PC-3 (cell line): ENCODE data around the gene ROR1. TPM values are rescaled to one million over a fixed set of nuclear protein-coding genes. Genes with fewer than 3 reads are reported as not detected.

ENCODE experiments used
- ATAC-seq: fragments of 200-7000 bp; cut with Tn5 transposase; 2 replicates; pipeline ENCODE4 v1.9.1; 2020; ENCODE audit warnings: mild to moderate bottlenecking, moderate library complexity
- BruUV-seq: library from RNA; stranded (reverse); fragments of 400-500 nt; replicated peaks from 2 replicates; lab custom pipeline; 2021; lab: Mats Ljungman, UMichigan
- CTCF ChIA-PET: fragments of 300-600 bp; sonication (Branson Sonifier 250); formaldehyde crosslinking; loops from one replicate; lab custom pipeline; 2022; ENCODE audit warnings: antibody characterized with exemption; lab: Charles Lee
- POLR2A ChIA-PET: fragments of 300-600 bp; sonication (Branson Sonifier 250); formaldehyde crosslinking; loops from one replicate; lab custom pipeline; 2022; ENCODE audit warnings: antibody characterized with exemption; ENCODE audit not compliant: unreplicated experiment; lab: Charles Lee
- DNase-seq: peaks from one replicate; pipeline ENCODE4 v3.0.0-alpha.2; 2015
- H2AFZ ChIP-seq: fragments of 300-600 bp; sonication (generic); 2 replicates; pipeline ENCODE4 v1.6.0; 2016; ENCODE audit warnings: antibody characterized with exemption, low read length
- H3F3A ChIP-seq: fragments of 300-600 bp; sonication (generic); one replicate; pipeline ENCODE4 v1.6.0; 2017; ENCODE audit warnings: antibody characterized with exemption, low read length, control low read depth, mild to moderate bottlenecking; ENCODE audit not compliant: unreplicated experiment
- H3K27ac ChIP-seq: fragments of 300-600 bp; sonication (generic); 2 replicates; pipeline ENCODE4 v1.5.1; 2016; ENCODE audit warnings: mild to moderate bottlenecking, low read length
- H3K27me3 ChIP-seq: fragments of 300-600 bp; sonication (generic); 2 replicates; pipeline ENCODE4 v1.6.1; 2016; ENCODE audit warnings: low read length, mixed read lengths
- H3K36me3 ChIP-seq: fragments of 300-600 bp; sonication (generic); 2 replicates; pipeline ENCODE4 v1.6.1; 2016; ENCODE audit warnings: low read depth, mixed run types, low read length, mixed read lengths
- H3K4me1 ChIP-seq: fragments of 300-600 bp; sonication (generic); 2 replicates; pipeline ENCODE4 v1.5.1; 2016; ENCODE audit warnings: low read length; ENCODE audit not compliant: insufficient read depth
- H3K4me2 ChIP-seq: fragments of 300-600 bp; sonication (generic); 2 replicates; pipeline ENCODE4 v1.6.0; 2016; ENCODE audit warnings: low read length
- H3K4me3 ChIP-seq: fragments of 300-600 bp; sonication (generic); 2 replicates; pipeline ENCODE4 v1.5.1; 2016; ENCODE audit warnings: mild to moderate bottlenecking, low read length, mixed read lengths
- H3K79me2 ChIP-seq: fragments of 300-600 bp; sonication (generic); 2 replicates; pipeline ENCODE4 v1.6.1; 2017; ENCODE audit warnings: low read length, mixed read lengths
- H3K9ac ChIP-seq: fragments of 300-600 bp; sonication (generic); 2 replicates; pipeline ENCODE4 v1.6.0; 2016; ENCODE audit warnings: mild to moderate bottlenecking, low read length
- H3K9me2 ChIP-seq: fragments of 300-600 bp; sonication (generic); replicated peaks from 2 replicates; pipeline ENCODE4 v1.6.1; 2016; ENCODE audit warnings: mixed run types, low read length, mixed read lengths
- H3K9me3 ChIP-seq: fragments of 300-600 bp; sonication (generic); 2 replicates; pipeline ENCODE4 v1.6.1; 2016; ENCODE audit warnings: low read length, mixed read lengths
- H4K20me1 ChIP-seq: fragments of 300-600 bp; sonication (generic); 2 replicates; pipeline ENCODE4 v1.6.1; 2016; ENCODE audit warnings: low read length, mixed read lengths
- EZH2 ChIP-seq: fragments of 300-600 bp; sonication (generic); IDR thresholded peaks from one replicate; pipeline ENCODE4 v1.6.1; 2017; ENCODE audit warnings: antibody characterized with exemption, mild to moderate bottlenecking, low read length; ENCODE audit not compliant: unreplicated experiment
- EZH2phosphoT487 ChIP-seq: fragments of 300-600 bp; sonication (generic); IDR thresholded peaks from 2 replicates; pipeline ENCODE4 v1.6.1; 2018; ENCODE audit warnings: mild to moderate bottlenecking, antibody characterized with exemption, low read length, borderline replicate concordance
- intact Hi-C: fragments of 100-400 bp; cut with micrococcal nuclease; formaldehyde crosslinking; loops from 2 replicates; pipeline ENCODE4 v1.9.0; 2023
- total RNA-seq: library from RNA; depleted of rRNA; stranded (reverse); fragments of >200 nt; gene quantifications from 2 replicates; pipeline ENCODE4 v1.2.3, GENCODE V29; 2014
- TF ChIP-seq, protein P1 (sequence below): fragments of 300-600 bp; sonication (generic); conservative IDR thresholded peaks from 2 replicates; pipeline ENCODE4 v1.5.1; 2017; ENCODE audit warnings: antibody characterized with exemption, low read depth, mild to moderate bottlenecking, low read length

Gene ROR1
- total RNA-seq, 1 experiment from 2014 or later = 16.5 TPM

DNA sequence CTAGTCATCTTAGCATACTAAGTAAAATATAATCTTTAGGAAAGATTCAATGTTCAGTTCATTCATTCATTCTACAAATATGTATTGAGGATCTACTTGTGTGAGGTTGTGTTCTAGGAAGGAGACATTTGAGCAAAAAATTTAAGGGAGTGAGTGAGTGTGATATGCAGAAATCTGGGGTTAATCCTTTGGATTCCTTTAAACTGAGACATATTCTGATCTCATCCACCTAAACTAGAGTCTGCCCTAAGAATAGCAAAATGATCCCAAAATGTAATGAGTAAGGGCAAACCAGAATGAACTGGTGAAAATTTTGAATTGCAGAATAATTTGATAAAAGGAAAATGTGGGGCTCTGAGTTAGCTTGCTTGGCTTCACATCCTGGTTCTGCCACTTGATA lies 438.2 kb downstream of the ROR1 start:
- Histone ChIP-seq H3F3A (no peaks in the 10 kb centered on the region), H3K4me1 (no peaks in the 10 kb centered on the region), H3K36me3 (no peaks in the 10 kb centered on the region), H3K27ac (no peak overlapping the region), H4K20me1 (no peaks in the 10 kb centered on the region), H2AFZ (no peak overlapping the region), H3K9me3 (no peaks in the 10 kb centered on the region), H3K9ac (no peak overlapping the region), H3K4me3 (no peak overlapping the region), H3K27me3 (no peaks in the 10 kb centered on the region), H3K79me2 (no peaks in the 10 kb centered on the region), H3K4me2 (no peak overlapping the region), H3K9me2 (no peaks in the 10 kb centered on the region)
- BruUV-seq = no TSS peak
- CTCF ChIA-PET = no interaction called here
- DNase-seq (peak; percentile 11), ATAC-seq (no peak)
- TF ChIP-seq, protein P1, sequence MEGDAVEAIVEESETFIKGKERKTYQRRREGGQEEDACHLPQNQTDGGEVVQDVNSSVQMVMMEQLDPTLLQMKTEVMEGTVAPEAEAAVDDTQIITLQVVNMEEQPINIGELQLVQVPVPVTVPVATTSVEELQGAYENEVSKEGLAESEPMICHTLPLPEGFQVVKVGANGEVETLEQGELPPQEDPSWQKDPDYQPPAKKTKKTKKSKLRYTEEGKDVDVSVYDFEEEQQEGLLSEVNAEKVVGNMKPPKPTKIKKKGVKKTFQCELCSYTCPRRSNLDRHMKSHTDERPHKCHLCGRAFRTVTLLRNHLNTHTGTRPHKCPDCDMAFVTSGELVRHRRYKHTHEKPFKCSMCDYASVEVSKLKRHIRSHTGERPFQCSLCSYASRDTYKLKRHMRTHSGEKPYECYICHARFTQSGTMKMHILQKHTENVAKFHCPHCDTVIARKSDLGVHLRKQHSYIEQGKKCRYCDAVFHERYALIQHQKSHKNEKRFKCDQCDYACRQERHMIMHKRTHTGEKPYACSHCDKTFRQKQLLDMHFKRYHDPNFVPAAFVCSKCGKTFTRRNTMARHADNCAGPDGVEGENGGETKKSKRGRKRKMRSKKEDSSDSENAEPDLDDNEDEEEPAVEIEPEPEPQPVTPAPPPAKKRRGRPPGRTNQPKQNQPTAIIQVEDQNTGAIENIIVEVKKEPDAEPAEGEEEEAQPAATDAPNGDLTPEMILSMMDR = no peak
- no peak for TF ChIP-seq EZH2
- POLR2A ChIA-PET = no interaction called here
- intact Hi-C loops = no loop called here

DNA sequence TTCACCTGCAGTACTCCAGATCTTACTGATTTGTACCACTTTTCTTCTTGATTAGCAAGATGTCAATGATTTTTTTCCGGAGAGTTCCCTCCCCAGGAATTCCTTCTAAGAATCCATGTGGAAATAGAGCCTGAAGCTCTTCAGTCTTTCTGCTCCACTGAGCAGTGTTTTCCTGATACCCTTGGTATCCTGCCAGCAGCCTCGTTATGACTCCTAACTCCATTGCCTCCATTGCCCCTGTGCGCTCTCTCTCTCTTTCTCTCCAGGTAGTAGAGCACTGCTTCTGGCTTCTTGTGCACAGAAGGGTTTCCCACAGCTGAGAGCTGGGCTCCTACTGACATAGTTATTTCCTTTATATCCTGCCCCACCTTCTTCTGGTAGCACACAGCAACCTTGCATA lies 441.8 kb downstream of the ROR1 start:
- Histone ChIP-seq H3K79me2 (no peaks in the 10 kb centered on the region), H3K36me3 (no peaks in the 10 kb centered on the region), H3K4me2 (no peak overlapping the region), H3K4me3 (no peak overlapping the region), H3K27ac (no peak overlapping the region), H4K20me1 (no peaks in the 10 kb centered on the region), H2AFZ (no peak overlapping the region), H3K9me2 (no peaks in the 10 kb centered on the region), H3K27me3 (no peaks in the 10 kb centered on the region), H3F3A (no peaks in the 10 kb centered on the region), H3K9me3 (no peaks in the 10 kb centered on the region), H3K9ac (no peak overlapping the region), H3K4me1 (no peaks in the 10 kb centered on the region)
- ChIA-PET CTCF (no interaction called here), POLR2A (no interaction called here)
- intact Hi-C loops = no loop called here
- ATAC-seq = no peak
- DNase-seq = no peak
- no TSS peak for BruUV-seq
- TF ChIP-seq, protein P1 = no peak
- TF ChIP-seq EZH2 = no peak
- no peak for TF ChIP-seq EZH2phosphoT487

DNA sequence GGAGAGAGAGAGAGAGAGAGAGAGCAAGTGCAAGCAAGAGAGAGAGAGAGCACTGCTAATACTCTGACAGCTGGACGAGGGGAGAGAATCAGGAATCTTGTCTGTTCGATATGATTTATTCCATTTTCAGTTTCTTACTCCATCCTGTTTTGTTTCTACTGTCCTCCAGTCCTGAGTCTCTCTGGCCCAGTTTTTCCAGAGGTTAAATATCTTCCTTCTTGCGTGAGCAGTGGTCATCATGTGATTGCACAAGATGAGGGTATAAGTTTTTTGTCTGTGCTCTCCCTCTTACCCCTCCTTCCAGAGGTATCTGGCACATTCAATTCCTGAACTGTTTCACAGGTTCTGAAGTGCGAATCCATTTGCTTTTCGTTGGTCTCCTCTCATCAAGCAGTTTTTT lies 446.4 kb downstream of the ROR1 start:
- intact Hi-C loops = loop anchor here (5.0 kb wide), 1 partner anchor 48 kb away; no protein-coding TSS in a partner anchor
- Histone ChIP-seq H2AFZ (no peak overlapping the region), H4K20me1 (no peaks in the 10 kb centered on the region), H3K27me3 (no peaks in the 10 kb centered on the region), H3K79me2 (no peaks in the 10 kb centered on the region), H3K9ac (no peak overlapping the region), H3K4me2 (no peak overlapping the region), H3K4me1 (peaks cover 18% of the 10 kb centered on the region), H3K9me2 (no peaks in the 10 kb centered on the region), H3K36me3 (no peaks in the 10 kb centered on the region), H3F3A (peaks cover 6% of the 10 kb centered on the region), H3K9me3 (no peaks in the 10 kb centered on the region), H3K27ac (no peak overlapping the region), H3K4me3 (no peak overlapping the region)
- POLR2A ChIA-PET = no interaction called here
- BruUV-seq = no TSS peak
- CTCF ChIA-PET = no interaction called here
- DNase-seq = no peak
- TF ChIP-seq EZH2phosphoT487 = no peak
- no peak for TF ChIP-seq EZH2
- TF ChIP-seq, protein P1 = no peak
- no peak for ATAC-seq
